Cardiac muscle cell (in vitro differentiated cells and primary cell): Measurements from ENCODE around the gene B3GLCT. TPM values are rescaled to one million over a fixed set of nuclear protein-coding genes. Genes with fewer than 3 reads are reported as not detected.

Experiments used
- DNase-seq, 2 donors: peaks; one replicate each; pipeline versions ENCODE4 v3.0.0 to v3.0.0-alpha.2; 2010 to 2017; ENCODE audit warnings: low read depth in 1 of 2, low spot score in 1 of 2
- H3K27ac ChIP-seq: fragments of 200-600 bp; sonication (generic); 2 replicates; pipeline ENCODE4 v1.5.1; 2016
- H3K27me3 ChIP-seq: fragments of 200-600 bp; sonication (generic); 2 replicates; pipeline ENCODE4 v1.6.0; 2016; ENCODE audit warnings: control low read depth
- H3K36me3 ChIP-seq: fragments of 200-600 bp; sonication (generic); 2 replicates; pipeline ENCODE4 v1.5.1; 2016; ENCODE audit warnings: control low read depth
- H3K4me1 ChIP-seq: fragments of 200-600 bp; sonication (generic); 2 replicates; pipeline ENCODE4 v1.8.1; 2017; ENCODE audit warnings: low read depth, mild to moderate bottlenecking, mixed run types
- H3K4me3 ChIP-seq: fragments of 200-600 bp; sonication (generic); 2 replicates; pipeline ENCODE4 v1.5.1; 2016; ENCODE audit warnings: mild to moderate bottlenecking
- H3K9me3 ChIP-seq: fragments of 200-600 bp; sonication (generic); 2 replicates; pipeline ENCODE4 v1.5.1; 2017; ENCODE audit warnings: low read depth, mild to moderate bottlenecking, control low read depth
- polyA plus RNA-seq: library from polyadenylated mRNA; unstranded; fragments of >200 nt; fragmentation: Nextera tagmentation; extraction: Ambion mirVana; gene quantifications from 2 replicates; pipeline ENCODE4 v1.2.1, GENCODE V29; 2016
- total RNA-seq: library from RNA; depleted of rRNA; stranded (reverse); fragments of >200 nt; gene quantifications from 2 replicates; pipeline ENCODE4 v1.2.3, GENCODE V29; 2016
- TF ChIP-seq, protein P1 (sequence below): IDR thresholded peaks from 2 replicates; pipeline ENCODE4 v1.5.1; 2012; ENCODE audit warnings: low read depth, mild to moderate bottlenecking, low read length

The B3GLCT gene
- total and polyA plus RNA-seq, 2 experiments from 2014 or later, result 4.5 to 6.2 TPM

DNA sequence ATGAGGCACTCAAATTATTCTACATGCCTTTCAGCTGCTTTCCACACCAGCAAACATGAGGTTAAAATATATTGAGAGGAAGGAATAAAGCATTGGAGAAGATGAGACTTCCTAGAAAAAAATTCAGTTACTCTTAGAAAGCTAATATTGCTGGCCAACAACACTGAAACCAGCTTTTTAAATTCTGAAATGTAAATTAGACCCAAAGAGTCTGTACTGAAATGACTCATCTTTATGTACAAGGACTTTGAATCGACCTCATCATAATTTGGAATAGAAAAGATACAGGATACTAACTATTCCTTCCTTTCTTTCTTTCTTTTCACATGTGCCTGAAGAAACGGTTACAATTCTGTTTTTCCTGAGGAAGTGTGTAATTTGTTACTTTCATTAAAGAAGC is 31.6 kb upstream of the B3GLCT start:
- TF ChIP-seq, protein P1, sequence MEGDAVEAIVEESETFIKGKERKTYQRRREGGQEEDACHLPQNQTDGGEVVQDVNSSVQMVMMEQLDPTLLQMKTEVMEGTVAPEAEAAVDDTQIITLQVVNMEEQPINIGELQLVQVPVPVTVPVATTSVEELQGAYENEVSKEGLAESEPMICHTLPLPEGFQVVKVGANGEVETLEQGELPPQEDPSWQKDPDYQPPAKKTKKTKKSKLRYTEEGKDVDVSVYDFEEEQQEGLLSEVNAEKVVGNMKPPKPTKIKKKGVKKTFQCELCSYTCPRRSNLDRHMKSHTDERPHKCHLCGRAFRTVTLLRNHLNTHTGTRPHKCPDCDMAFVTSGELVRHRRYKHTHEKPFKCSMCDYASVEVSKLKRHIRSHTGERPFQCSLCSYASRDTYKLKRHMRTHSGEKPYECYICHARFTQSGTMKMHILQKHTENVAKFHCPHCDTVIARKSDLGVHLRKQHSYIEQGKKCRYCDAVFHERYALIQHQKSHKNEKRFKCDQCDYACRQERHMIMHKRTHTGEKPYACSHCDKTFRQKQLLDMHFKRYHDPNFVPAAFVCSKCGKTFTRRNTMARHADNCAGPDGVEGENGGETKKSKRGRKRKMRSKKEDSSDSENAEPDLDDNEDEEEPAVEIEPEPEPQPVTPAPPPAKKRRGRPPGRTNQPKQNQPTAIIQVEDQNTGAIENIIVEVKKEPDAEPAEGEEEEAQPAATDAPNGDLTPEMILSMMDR, result no peak
- H3K4me3 ChIP-seq, result no peak overlapping the region

DNA sequence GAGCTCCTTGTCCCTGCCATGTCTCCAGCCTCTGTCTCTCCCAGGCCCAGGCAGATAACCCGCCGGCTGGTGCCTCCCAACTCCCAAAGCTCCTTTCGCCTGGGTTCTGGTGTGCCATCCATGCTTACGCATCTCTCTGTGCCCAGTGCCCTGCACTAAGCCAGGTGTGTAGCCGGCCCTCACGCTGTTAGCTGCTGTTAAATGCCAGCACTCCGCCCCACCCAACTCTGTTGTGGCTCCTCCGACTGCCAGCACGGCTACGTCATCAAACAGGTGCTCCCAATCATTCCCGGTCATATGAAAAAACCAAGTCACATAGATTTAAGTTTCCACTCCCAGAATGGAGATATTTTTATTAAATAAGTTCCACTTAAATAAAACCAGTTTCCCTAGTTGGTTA is 31.0 kb upstream of the B3GLCT start:
- no peaks in the 10 kb centered on the region for H3K4me1 ChIP-seq
- no peak overlapping the region for H3K27ac ChIP-seq
- no peaks in the 10 kb centered on the region for H3K9me3 ChIP-seq
- TF ChIP-seq, protein P1, result no peak
- no peaks in the 10 kb centered on the region for H3K27me3 ChIP-seq
- no peak overlapping the region for H3K4me3 ChIP-seq
- no peak for DNase-seq
- no peaks in the 10 kb centered on the region for H3K36me3 ChIP-seq

More for the DNA sequence above, 31.6 kb upstream of the B3GLCT start:
- Histone ChIP-seq H3K36me3 (no peaks in the 10 kb centered on the region), H3K4me1 (no peaks in the 10 kb centered on the region), H3K9me3 (no peaks in the 10 kb centered on the region), H3K27ac (no peak overlapping the region), H3K27me3 (no peaks in the 10 kb centered on the region)
- no peak for DNase-seq

DNA sequence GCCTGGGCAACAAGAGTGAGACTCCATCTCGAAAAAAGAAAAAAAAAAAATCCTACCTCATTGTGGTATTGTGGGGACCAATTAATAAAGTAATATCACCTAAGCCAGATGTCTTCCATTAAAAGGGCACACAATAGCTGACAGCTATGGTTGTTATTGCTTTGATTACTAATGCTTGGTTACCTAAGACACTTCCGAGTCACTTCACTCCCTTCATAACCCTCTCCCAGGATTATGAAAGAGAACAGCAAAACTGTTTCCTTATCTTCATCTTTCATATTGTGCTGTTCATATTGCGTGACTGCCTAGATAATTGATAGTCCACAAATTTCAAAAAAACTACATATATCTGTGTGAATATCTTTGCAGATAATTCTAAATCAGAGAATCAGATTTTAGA is 27.8 kb upstream of the B3GLCT start:
- peak in 1 of 2 donors; percentile 84 for DNase-seq
- Histone ChIP-seq H3K4me3 (no peak overlapping the region), H3K36me3 (no peaks in the 10 kb centered on the region), H3K27ac (no peak overlapping the region), H3K4me1 (no peaks in the 10 kb centered on the region), H3K27me3 (no peaks in the 10 kb centered on the region), H3K9me3 (no peaks in the 10 kb centered on the region)
- TF ChIP-seq, protein P1, result no peak

DNA sequence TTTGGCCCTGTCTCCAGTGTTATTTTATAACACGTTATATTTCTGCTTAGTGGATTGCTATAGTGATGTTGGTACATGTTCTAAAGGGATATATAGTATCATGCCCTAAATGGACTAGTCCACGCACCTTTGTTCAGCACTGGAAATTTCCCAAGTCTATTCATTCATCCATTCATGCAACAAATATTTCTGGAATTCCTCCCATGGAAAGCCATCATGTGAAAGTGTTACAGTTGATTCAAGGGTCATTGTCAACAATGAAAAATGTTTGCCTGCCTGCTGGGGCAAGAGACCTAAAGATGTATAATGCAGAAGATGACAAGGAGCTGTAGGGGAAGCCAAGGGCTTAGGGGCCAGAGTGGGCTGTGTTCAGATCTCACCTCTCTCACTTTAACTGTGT is 27.2 kb upstream of the B3GLCT start:
- H3K36me3 ChIP-seq, result no peaks in the 10 kb centered on the region
- H3K27ac ChIP-seq, result no peak overlapping the region
- H3K27me3 ChIP-seq, result no peaks in the 10 kb centered on the region
- H3K4me1 ChIP-seq, result no peaks in the 10 kb centered on the region
- DNase-seq, result peak in 1 of 2 donors; percentile 95
- no peak overlapping the region for H3K4me3 ChIP-seq
- TF ChIP-seq, protein P1, result no peak
- H3K9me3 ChIP-seq, result no peaks in the 10 kb centered on the region

DNA sequence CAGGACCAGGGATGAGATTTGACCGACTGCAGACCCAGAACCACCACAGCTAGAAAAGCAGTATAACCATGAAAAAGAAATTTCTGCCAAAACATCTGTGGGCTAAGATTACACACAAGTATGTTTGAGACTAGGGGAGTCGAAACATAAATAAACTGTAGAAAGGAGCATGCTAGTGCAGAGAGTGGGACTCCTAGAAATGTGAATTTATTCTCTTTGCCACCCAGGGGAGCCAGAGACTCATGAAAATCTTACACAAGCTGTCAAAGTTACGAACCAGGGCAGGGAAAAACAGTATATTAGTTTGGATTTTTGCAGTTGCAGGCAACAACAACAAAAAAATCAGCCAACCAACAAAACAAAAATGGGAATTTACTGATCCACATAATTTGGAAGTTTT is 25.8 kb upstream of the B3GLCT start:
- TF ChIP-seq, protein P1, result peak; percentile 43
- Histone ChIP-seq H3K9me3 (no peaks in the 10 kb centered on the region), H3K27me3 (no peaks in the 10 kb centered on the region), H3K4me3 (no peak overlapping the region), H3K36me3 (no peaks in the 10 kb centered on the region), H3K4me1 (no peaks in the 10 kb centered on the region), H3K27ac (no peak overlapping the region)
- DNase-seq, result peak in 1 of 2 donors; percentile 64
